Neural progenitor cell (in vitro differentiated cells): ENCODE results near the gene MYH15. TPM values are rescaled to one million over a fixed set of nuclear protein-coding genes. Genes with fewer than 3 reads are reported as not detected.

Experiments
- DNase-seq: peaks from one replicate; pipeline ENCODE4 v3.0.0-alpha.2; 2016; ENCODE audit warnings: low spot score
- H2AFZ ChIP-seq: fragments of 200-600 bp; sonication (generic); replicated peaks from 2 replicates; pipeline ENCODE4 v1.6.1; 2016; ENCODE audit warnings: antibody characterized with exemption
- H3F3A ChIP-seq: fragments of 200-600 bp; sonication (generic); 2 replicates; pipeline ENCODE4 v1.6.1; 2016; ENCODE audit warnings: antibody characterized with exemption, low read depth
- H3K27ac ChIP-seq: fragments of 200-600 bp; sonication (generic); 2 replicates; pipeline ENCODE4 v1.5.1; 2016; ENCODE audit warnings: mild to moderate bottlenecking
- H3K27me3 ChIP-seq: fragments of 200-600 bp; sonication (generic); 2 replicates; pipeline ENCODE4 v1.6.1; 2016; ENCODE audit warnings: mild to moderate bottlenecking, moderate library complexity
- H3K36me3 ChIP-seq: fragments of 200-600 bp; sonication (generic); 2 replicates; pipeline ENCODE4 v1.5.1; 2016
- H3K4me1 ChIP-seq: fragments of 200-600 bp; sonication (generic); 2 replicates; pipeline ENCODE4 v1.6.1; 2016; ENCODE audit warnings: mixed run types
- H3K4me2 ChIP-seq: fragments of 200-600 bp; sonication (generic); 2 replicates; pipeline ENCODE4 v1.6.1; 2016
- H3K4me3 ChIP-seq: fragments of 200-600 bp; sonication (generic); 2 replicates; pipeline ENCODE4 v1.5.1; 2016
- H3K79me2 ChIP-seq: fragments of 200-600 bp; sonication (generic); 2 replicates; pipeline ENCODE4 v1.6.1; 2016; ENCODE audit warnings: low read depth
- H3K9ac ChIP-seq: fragments of 200-600 bp; sonication (generic); 2 replicates; pipeline ENCODE4 v1.6.1; 2016
- H3K9me3 ChIP-seq: fragments of 200-600 bp; sonication (generic); 2 replicates; pipeline ENCODE4 v1.5.1; 2016; ENCODE audit warnings: low read depth
- H4K20me1 ChIP-seq: fragments of 200-600 bp; sonication (generic); 2 replicates; pipeline ENCODE4 v1.6.1; 2016; ENCODE audit warnings: low read depth
- H3K27ac Mint-ChIP-seq: 3 replicates; pipeline ENCODE4 v1.8.0; 2021; ENCODE audit warnings: mixed read lengths
- H3K27me3 Mint-ChIP-seq: 2 replicates; pipeline ENCODE4 v1.8.0; 2022; ENCODE audit warnings: low read depth, mild to moderate bottlenecking, inconsistent platforms, moderate library complexity, mixed read lengths; ENCODE audit not compliant: insufficient read depth
- H3K36me3 Mint-ChIP-seq: 3 replicates; pipeline ENCODE4 v1.8.0; 2021; ENCODE audit warnings: mixed read lengths
- H3K4me1 Mint-ChIP-seq: 3 replicates; pipeline ENCODE4 v1.8.0; 2021; ENCODE audit warnings: mixed read lengths
- H3K4me3 Mint-ChIP-seq: 3 replicates; pipeline ENCODE4 v1.8.0; 2021; ENCODE audit warnings: mild to moderate bottlenecking, moderate library complexity, mixed read lengths
- H3K9me3 Mint-ChIP-seq: 3 replicates; pipeline ENCODE4 v1.8.0; 2020; ENCODE audit warnings: mixed read lengths
- CTCF ChIP-seq: fragments of 200-600 bp; sonication (generic); IDR thresholded peaks from 2 replicates; pipeline ENCODE4 v1.5.1; 2017; ENCODE audit warnings: antibody characterized with exemption, mild to moderate bottlenecking
- EZH2 ChIP-seq: fragments of 200-600 bp; sonication (generic); IDR thresholded peaks from 2 replicates; pipeline ENCODE4 v1.6.1; 2017; ENCODE audit warnings: antibody characterized with exemption, mild to moderate bottlenecking, moderate library complexity
- EZH2phosphoT487 ChIP-seq: fragments of 200-600 bp; sonication (generic); IDR thresholded peaks from 2 replicates; pipeline ENCODE4 v1.6.1; 2017; ENCODE audit warnings: antibody characterized with exemption
- total RNA-seq: library from RNA; depleted of rRNA; stranded (reverse); fragments of >200 nt; gene quantifications from 2 replicates; pipeline ENCODE4 v1.2.3, GENCODE V29; 2015; ENCODE audit warnings: low replicate concordance

Gene MYH15
- total RNA-seq, 1 donor from 2014 or later: not detected

GRCh38 chr3:108487439-108487838 is 23.0 kb downstream of the MYH15 start:
- Histone ChIP-seq H4K20me1 (no peaks in the 10 kb centered on the region), H3K4me3 (no peak overlapping the region), H3F3A (peaks cover 17% of the 10 kb centered on the region), H3K9ac (no peak overlapping the region), H2AFZ (no peak overlapping the region), H3K9me3 (no peaks in the 10 kb centered on the region), H3K36me3 (no peaks in the 10 kb centered on the region), H3K27ac (no peak overlapping the region), H3K4me2 (no peak overlapping the region), H3K4me1 (peaks cover 29% of the 10 kb centered on the region), H3K79me2 (no peaks in the 10 kb centered on the region), H3K27me3 (no peaks in the 10 kb centered on the region)
- no peaks in the 10 kb centered on the region for H3K9me3 Mint-ChIP-seq
- H3K27me3 Mint-ChIP-seq: peaks cover 3% of the 10 kb centered on the region
- no peaks in the 10 kb centered on the region for H3K36me3 Mint-ChIP-seq
- no peak overlapping the region for H3K4me3 Mint-ChIP-seq
- TF ChIP-seq CTCF: no peak
- no peak for TF ChIP-seq EZH2
- no peak for TF ChIP-seq EZH2phosphoT487
- peak overlapping the region; percentile 20 for H3K27ac Mint-ChIP-seq
- peaks cover 31% of the 10 kb centered on the region for H3K4me1 Mint-ChIP-seq
- no peak for DNase-seq

- H3K27me3 Mint-ChIP-seq: peaks cover 3% of the 10 kb centered on the region
- no peaks in the 10 kb centered on the region for H3K36me3 Mint-ChIP-seq
- H3K4me2 ChIP-seq: peak overlapping the region; percentile 8
- no peak overlapping the region for H3K27ac Mint-ChIP-seq
- H3K4me1 Mint-ChIP-seq: peaks cover 31% of the 10 kb centered on the region
- no peaks in the 10 kb centered on the region for H3K9me3 ChIP-seq
- H3K36me3 ChIP-seq: no peaks in the 10 kb centered on the region
- H4K20me1 ChIP-seq: no peaks in the 10 kb centered on the region
- no peaks in the 10 kb centered on the region for H3K27me3 ChIP-seq
- H3K79me2 ChIP-seq: no peaks in the 10 kb centered on the region
- H3K27ac ChIP-seq: no peak overlapping the region
- no peak overlapping the region for H2AFZ ChIP-seq
- no peak for DNase-seq
- no peak overlapping the region for H3K4me3 ChIP-seq
- H3K9ac ChIP-seq: no peak overlapping the region
- no peaks in the 10 kb centered on the region for H3K9me3 Mint-ChIP-seq
- no peak overlapping the region for H3K4me3 Mint-ChIP-seq
- H3F3A ChIP-seq: peaks cover 17% of the 10 kb centered on the region
- H3K4me1 ChIP-seq: peaks cover 29% of the 10 kb centered on the region
- TF ChIP-seq EZH2phosphoT487: no peak
These were observed 23.5 kb downstream of the MYH15 start for GRCh38 chr3:108486941-108487340.

GRCh38 chr3:108486338-108486737 is 24.1 kb downstream of the MYH15 start:
- H2AFZ ChIP-seq: no peak overlapping the region
- H3K36me3 Mint-ChIP-seq: no peaks in the 10 kb centered on the region
- no peaks in the 10 kb centered on the region for H3K27me3 ChIP-seq
- no peaks in the 10 kb centered on the region for H3K9me3 Mint-ChIP-seq
- peak overlapping the region; percentile 42 for H3K4me3 Mint-ChIP-seq
- no peak overlapping the region for H3K9ac ChIP-seq
- no peaks in the 10 kb centered on the region for H3K9me3 ChIP-seq
- TF ChIP-seq CTCF (no peak), EZH2phosphoT487 (no peak), EZH2 (no peak)
- H3K36me3 ChIP-seq: no peaks in the 10 kb centered on the region
- H3K4me3 ChIP-seq: no peak overlapping the region
- peaks cover 29% of the 10 kb centered on the region for H3K4me1 ChIP-seq
- H3F3A ChIP-seq: peaks cover 17% of the 10 kb centered on the region
- no peaks in the 10 kb centered on the region for H3K79me2 ChIP-seq
- no peak for DNase-seq
- no peak overlapping the region for H3K27ac Mint-ChIP-seq
- H4K20me1 ChIP-seq: no peaks in the 10 kb centered on the region
- H3K4me2 ChIP-seq: peak overlapping the region; percentile 8
- H3K27me3 Mint-ChIP-seq: peaks cover 3% of the 10 kb centered on the region
- H3K4me1 Mint-ChIP-seq: peaks cover 31% of the 10 kb centered on the region
- H3K27ac ChIP-seq: no peak overlapping the region

GRCh38 chr3:108485146-108485545 is 25.2 kb downstream of the MYH15 start:
- H3K4me2 ChIP-seq: peak overlapping the region; percentile 54
- H3K27ac Mint-ChIP-seq: peak overlapping the region; percentile 38
- H3K4me1 ChIP-seq: peaks cover 29% of the 10 kb centered on the region
- H3K79me2 ChIP-seq: no peaks in the 10 kb centered on the region
- H3K27me3 Mint-ChIP-seq: peaks cover 3% of the 10 kb centered on the region
- H3K36me3 Mint-ChIP-seq: no peaks in the 10 kb centered on the region
- H3K9me3 ChIP-seq: no peaks in the 10 kb centered on the region
- no peaks in the 10 kb centered on the region for H4K20me1 ChIP-seq
- no peaks in the 10 kb centered on the region for H3K9me3 Mint-ChIP-seq
- DNase-seq: peak; percentile 57
- H2AFZ ChIP-seq: no peak overlapping the region
- no peak overlapping the region for H3K9ac ChIP-seq
- TF ChIP-seq EZH2 (no peak), EZH2phosphoT487 (no peak), CTCF (no peak)
- H3K36me3 ChIP-seq: no peaks in the 10 kb centered on the region
- no peak overlapping the region for H3K4me3 ChIP-seq
- H3F3A ChIP-seq: peaks cover 17% of the 10 kb centered on the region
- peak overlapping the region; percentile 17 for H3K4me3 Mint-ChIP-seq
- H3K27ac ChIP-seq: no peak overlapping the region
- no peaks in the 10 kb centered on the region for H3K27me3 ChIP-seq
- peaks cover 31% of the 10 kb centered on the region for H3K4me1 Mint-ChIP-seq
